Neural progenitor cell (in vitro differentiated cells): ENCODE results near the gene LRRC7.

Experiments
- EZH2 ChIP-seq: fragments of 200-600 bp; sonication (generic); IDR thresholded peaks from 2 replicates; pipeline ENCODE4 v1.6.1; 2017; ENCODE audit warnings: antibody characterized with exemption, mild to moderate bottlenecking, moderate library complexity
- TF ChIP-seq, protein P1 (sequence below): fragments of 200-600 bp; sonication (generic); IDR thresholded peaks from 2 replicates; pipeline ENCODE4 v1.5.1; 2017; ENCODE audit warnings: antibody characterized with exemption, mild to moderate bottlenecking

DNA sequence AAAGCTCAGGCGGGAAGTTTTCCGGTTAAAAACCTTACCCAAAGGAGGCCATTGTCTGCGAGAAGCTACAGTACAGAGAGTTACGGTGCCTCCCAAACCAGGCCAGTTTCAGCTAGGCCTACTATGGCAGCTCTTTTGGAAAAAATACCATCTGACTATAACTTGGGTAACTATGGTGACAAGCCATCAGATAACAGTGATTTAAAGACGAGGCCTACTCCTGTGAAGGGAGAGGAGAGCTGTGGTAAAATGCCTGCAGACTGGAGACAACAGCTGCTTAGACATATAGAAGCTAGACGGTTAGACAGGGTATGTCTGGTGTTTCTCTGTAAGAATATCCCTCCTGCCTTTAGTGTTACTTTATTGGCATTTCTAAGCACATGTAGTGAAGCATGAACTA, 471.8 kb downstream of the LRRC7 start:
- TF ChIP-seq, protein P1, sequence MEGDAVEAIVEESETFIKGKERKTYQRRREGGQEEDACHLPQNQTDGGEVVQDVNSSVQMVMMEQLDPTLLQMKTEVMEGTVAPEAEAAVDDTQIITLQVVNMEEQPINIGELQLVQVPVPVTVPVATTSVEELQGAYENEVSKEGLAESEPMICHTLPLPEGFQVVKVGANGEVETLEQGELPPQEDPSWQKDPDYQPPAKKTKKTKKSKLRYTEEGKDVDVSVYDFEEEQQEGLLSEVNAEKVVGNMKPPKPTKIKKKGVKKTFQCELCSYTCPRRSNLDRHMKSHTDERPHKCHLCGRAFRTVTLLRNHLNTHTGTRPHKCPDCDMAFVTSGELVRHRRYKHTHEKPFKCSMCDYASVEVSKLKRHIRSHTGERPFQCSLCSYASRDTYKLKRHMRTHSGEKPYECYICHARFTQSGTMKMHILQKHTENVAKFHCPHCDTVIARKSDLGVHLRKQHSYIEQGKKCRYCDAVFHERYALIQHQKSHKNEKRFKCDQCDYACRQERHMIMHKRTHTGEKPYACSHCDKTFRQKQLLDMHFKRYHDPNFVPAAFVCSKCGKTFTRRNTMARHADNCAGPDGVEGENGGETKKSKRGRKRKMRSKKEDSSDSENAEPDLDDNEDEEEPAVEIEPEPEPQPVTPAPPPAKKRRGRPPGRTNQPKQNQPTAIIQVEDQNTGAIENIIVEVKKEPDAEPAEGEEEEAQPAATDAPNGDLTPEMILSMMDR = no peak
- no peak for TF ChIP-seq EZH2
